Ammon's horn (tissue), 1 donor: ENCODE data around the gene SH2D6.

Experiments
- DNase-seq: peaks from one replicate; pipeline ENCODE4 v3.0.0-alpha.2; 2016; ENCODE audit warnings: low spot score

The SH2D6 gene

DNA sequence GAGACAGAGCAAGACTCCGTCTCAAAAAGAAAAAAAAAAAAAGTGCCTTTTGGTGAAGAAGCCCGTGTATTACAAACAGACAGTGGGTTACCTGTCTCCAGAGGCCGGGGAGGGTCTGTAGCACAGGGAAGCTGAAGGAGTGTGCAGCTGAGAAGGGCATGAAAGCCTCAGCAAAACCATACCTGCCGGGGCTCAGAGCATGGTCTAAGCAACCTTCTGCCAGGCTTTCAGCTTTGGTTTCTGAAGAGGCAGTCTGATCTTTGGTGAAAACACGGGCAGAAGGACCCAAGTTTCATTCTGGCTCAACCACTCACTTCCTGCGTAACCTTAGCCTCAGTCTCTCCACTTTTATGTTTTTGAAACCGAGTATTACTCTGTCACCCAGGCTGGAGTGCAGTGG is 21.5 kb downstream of the SH2D6 start:
- DNase-seq = no peak

DNA sequence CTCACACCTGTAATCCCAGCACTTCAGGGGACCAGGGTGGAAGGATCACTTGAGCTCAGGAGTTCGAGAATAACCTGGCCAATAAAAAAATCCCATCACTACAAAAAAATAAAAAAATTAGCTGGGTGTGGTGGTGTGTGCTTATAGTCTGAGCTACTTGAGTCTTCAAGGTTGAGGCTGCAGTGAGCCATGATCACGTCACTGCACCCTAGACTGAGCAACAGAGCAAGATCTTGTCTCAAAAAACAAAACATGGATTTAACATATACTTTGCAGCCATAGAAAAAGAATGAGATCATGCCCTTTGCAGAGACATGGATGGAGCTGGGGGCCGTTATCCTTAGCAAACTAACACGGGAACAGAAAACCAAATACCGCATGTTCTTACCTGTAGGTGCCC is 22.2 kb downstream of the SH2D6 start:
- no peak for DNase-seq

DNA sequence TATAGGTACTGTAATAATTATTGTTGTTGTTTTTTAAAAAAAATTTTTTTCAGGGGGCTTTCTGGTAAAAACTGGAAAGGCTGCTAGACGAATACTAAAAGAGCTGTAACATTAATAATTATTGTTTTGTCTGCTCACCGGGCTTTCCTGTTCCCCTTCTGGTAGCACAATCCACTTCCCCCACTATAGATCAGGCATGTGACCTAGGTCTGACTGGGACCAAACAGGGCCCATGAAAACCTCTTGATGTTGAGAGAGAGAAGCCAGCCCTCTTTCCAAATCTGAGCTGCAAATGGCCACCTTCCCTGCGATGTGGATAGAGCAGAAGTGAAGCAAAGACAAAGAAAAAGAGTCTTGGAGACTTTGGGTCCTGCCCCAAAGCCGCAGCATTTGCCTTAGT is 23.4 kb downstream of the SH2D6 start:
- DNase-seq = no peak

DNA sequence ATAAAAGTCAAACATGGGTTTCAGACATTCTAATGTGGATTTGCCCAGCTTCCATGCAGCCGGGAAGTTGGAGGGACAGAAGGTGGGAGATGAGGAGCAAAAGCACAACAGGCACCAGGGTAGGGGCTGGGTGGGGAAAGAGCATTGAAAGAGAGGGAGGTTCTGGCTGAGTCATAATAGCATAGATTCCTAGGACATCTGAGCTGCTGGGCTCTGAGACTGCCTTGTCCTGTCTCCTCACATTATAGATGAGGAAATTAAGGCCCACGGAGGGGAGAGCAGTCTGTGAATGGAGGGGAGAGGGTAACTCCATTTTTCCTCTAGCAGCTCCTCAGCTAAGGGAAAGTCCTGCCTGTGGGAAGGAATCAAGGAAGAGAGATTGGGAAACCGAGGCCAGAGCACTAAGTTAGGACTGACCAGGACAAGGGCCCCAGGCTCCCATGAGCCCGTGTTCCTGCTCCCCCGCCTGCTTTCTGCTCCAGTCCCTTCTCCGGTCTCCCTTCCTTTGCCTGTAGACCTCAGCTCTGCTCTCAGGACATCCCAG is 26.2 kb downstream of the SH2D6 start:
- no peak for DNase-seq

DNA sequence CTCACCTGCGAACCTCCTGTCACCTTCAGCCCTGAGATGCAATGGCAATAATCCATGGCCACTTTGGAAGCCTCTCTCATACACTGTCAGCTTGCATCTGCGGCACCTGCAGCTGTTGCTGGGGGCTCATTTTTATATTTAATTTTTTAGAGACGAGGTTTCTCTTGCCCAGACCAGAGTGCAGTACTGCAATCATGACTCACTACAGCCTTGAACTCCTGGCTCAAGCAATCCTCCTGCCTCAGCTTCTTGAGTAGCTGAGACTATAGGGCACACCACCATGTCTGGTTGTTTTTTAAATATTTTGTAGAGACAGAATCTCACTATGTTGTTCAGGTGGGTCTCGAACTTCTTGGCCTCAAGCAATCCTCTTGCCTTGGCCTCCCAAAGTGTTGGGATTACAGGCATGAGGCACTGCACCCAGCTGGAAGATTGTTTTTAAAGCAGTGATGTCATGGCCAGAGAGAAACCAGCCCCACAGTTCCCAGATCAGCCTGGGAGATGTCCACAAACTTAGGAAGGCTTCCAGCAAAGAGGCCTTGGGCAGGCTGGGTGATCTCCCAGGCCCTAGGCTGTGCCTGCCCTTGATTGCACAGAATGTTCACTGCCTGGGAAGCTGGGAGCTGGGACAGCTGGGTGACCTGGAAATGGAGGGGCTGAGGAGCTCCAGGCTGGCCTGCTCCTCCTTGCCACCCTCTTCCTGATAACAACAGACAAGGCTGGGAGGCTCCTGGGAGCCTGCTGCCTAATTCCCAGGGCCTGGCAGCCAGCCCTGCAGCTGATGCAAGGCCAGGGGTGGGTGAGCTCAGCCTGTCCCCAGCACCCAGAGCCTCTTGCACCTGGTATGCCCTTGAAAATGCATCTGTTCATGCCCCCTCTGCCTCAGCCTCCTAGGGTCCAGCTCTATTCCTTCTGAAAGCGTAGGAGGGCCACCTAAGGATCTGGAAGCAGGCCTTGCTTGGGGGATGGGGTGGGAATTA is 27.1 kb downstream of the SH2D6 start:
- peak; percentile 44 for DNase-seq

DNA sequence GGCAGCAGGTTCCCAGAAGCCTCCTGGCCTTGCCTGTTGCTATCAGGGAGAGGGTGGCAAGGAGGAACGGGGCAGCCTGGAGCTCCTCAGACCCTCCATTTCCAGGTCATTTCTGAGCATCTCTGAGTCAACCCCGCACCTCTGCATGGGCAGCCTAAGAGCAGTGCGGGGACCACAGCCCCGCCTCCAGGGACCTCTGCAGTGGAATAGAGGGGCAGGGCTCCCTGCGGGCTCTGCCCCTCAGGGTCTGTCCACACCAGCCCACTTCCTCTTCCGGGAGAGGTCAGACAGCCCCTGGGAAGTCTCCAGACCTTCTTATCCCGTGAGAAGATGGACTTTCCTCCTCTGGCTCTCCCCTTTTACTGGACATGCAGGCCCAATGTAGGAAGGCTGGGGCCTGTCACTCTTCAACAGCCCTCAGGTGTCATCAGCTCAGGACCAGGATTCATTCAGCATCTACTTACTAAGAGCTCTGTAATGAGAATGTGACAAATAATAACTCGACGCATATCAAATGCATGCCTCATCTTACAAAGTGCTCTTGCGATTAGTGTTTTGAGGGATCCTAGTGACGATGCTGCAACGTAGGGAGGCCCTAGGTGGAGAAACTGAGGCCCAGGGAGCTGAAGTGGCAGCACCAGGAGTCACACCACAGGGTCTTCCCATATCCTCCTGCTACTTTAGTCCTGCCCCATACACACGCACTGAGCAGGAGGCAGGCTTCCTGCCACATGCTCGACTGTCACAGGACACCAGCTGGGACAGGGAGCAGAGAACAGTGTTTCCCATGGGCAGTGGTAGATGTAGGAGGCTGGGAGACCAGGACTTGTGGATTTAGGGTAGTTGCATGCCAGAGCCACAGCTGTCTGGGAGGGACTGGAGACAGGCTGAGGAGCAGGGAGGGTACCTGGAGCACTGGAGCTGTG is 28.0 kb downstream of the SH2D6 start:
- DNase-seq = no peak

DNA sequence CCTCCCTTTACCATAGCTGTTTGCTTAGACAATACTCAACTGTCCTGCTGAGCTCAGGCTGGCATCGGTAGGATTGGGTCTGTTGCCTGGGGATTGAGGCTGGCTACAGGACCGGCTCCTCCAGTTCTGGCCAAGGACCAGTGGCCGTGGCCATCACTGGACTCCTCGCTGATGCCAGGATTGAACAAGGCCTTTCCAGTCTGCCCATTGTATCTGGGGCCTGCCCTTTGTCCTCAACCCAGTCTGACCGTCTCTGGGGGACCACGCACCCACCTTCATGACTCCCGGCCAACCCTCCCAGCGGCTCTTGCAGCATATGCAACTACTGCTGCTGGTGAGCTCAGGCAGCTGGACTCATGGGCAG is 28.7 kb downstream of the SH2D6 start:
- DNase-seq = no peak

DNA sequence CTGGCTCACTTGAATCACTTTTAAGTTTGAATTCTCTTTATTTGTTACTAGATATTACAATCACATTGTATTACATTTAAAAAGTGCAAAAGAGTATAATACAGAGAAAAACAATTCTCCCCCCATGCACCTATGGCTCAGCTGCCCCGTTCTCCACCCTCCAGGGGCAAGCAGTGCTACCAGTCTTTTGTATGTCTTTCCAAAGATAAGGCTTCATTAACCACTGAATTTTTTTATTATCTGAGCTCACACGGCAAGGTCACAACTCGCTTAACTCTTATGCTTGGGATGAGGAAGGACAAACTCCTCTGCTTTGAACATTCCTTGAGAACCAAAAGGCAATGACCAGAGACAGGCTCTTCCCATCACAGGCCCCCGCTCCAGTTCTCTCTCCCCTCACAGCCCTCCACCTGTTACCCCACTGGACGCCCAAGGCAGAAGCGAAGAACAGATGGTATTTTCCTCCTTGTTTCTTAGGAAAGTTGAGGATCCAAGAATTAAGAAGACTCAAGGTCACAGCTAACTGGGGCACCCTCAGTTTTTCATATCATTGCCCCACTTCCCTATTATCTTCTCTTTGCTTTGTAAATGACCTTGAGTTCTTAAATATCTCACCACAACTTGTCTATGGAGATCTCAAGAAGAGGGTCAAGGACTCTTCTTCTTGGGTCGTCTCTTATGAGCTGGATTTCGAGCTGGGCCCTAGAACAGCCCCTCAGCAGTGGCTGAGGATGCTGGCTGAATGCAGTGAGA is 30.1 kb downstream of the SH2D6 start:
- DNase-seq = no peak

DNA sequence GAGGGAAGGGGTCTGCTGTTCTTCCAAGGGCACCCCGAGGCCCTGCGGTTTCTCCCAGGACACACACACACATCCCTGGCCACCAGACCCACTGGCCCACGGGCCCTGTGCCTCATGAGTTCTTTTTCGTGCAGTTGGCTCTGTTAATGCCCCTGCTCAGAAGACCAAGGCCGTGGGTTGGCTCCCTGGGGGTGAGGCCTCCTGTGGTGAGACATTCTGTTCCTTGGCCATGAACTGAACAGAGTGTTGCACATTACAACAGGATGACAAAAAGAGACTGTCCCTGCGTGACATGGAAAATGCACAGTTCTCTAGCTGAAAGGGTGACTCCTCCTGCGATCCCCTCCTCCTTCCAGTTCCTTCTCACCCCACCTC is 30.7 kb downstream of the SH2D6 start:
- no peak for DNase-seq

DNA sequence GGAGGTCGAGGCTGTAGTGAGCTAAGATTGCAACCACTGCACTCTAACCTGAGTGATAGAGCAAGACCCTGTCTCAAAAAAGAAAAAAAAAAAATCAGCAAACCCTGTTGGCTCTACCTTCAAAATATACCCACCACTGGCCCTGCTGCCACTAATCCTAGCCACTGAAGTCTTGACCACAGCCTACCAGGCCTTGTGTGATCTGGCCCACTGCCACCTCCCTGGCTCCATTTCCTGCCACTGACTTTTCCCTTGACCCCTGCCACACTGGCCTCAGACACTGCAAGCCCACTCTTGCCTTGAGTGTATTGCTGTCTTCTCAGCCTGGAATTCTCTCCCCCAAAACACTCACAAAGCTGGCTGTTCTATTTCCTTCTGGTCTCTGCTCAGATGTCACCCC is 33.7 kb downstream of the SH2D6 start:
- no peak for DNase-seq

DNA sequence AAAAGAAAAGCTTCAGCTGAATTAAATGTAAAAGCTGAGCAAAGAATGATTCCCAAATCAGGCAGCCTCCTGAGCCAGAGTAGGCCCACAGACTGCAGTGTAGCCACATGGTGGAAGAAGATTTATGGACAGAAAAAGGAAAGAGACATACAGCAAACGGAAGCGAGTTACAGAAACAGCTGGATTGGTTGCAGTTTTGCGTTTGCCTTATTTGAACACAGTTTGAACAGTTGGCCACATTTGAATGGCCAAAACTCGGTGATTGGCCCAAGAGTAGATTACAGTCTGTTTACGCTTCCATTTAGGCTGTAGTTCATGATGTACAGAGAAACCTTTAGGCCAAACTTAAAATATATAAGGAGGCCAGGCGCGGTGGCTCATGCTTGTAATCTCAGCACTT is 35.1 kb downstream of the SH2D6 start:
- DNase-seq = no peak

DNA sequence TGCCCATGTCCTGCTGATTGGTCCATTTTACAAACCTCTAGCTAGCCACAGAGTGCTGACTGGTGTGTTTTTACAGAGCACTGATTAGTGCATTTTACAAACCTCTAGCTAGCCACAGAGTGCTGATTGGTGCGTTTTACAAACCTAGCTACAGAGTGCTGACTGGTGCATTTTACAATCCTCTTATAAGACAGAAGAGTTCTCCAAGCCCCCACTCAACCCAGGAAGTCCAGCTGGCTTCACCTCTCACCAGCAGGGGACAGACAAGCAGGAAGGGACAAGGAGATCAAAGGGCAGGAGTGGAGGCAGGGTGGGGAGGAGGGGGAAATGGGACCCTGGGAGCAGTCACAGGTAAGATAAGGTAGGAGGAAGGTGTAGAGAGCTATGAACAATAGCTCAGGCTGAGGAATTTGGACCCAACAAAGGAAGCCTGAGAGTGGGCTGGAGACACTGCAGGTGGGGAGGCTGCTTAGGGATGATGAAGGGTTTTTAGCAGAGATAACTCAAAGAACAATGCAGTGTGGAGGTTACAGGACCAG is 37.1 kb downstream of the SH2D6 start:
- no peak for DNase-seq

DNA sequence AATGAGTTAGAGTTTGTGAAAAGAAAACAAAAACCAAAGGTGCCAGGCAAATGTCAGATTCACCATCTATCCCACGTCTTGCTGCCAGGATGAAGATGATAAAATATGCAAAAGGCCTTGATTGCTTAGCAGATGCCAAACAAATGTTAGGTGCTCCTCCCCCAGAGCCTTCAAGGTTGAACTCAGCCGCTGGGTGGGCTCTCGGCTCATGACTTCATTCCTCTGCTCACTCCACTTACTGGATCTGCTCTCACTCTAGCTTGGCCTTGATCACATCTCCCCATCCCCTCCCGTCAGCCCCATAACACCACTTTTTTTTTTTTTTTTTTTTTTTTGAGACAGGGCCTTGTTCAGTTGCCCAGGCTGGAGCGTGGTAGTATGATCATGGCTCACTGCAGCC is 38.5 kb downstream of the SH2D6 start:
- DNase-seq = no peak

DNA sequence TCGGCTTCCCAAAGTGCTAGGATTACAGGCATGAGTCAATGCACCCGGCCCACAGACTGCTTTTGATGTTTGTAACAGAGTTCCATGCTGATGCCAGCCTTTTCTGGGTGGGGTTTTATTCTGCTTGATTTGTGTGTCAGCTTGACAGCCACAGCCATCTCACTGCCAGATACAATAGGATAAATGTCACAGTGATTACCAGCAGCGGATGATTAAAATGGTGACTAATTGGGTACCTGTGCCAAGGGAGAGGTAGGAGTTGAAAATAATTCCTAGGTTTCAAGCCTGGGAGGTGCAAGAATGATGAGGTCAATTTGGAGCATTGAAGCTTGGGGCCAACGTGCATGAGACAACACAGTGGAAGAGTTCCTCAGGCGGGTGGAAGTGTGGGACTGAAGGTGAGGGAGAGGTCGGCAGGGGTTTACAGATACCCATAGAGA is 39.4 kb downstream of the SH2D6 start:
- DNase-seq = peak; percentile 42

DNA sequence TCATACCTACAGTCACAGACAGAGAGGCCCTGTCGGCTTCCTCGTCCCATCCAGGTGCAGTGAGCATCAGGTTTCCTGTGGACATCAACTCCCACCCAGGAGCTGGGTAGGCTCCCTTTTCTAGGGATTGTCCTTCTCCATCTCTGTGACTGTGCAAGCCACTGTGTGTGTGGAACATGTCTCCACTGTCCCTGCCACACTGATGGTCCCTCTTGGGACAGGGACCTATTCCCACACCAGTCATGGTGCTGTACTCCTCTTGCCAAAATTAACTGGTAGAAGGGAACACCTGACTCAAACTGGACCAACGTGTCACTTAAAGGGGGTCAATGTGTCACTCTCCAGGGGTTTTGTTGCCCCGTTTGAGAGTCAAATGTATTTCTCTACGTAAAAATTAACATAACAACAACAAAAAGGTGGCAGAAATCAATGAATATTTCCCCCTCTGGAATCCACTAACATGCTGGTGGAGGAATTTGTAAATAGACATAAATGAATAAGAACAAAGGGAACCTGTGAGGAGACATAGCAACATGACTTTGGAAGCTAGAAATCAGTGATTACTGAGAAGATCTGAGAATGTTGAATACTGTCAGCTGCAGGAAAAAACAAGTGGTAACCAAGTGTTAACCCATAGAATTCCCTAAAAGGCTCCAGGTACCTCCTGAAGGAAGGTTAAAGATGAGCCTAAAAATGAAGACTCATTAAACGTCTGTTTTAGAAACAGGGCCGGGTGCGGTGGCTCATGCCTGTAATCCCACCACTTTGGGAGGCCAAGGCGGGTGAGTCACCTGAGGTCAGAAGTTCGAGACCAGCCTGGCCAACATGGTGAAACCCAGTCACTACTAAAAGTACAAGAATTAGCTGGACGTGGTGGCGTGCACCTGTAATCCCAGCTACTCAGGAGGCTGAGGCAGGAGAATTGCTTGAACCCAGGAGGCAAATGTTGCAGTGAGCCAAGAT is 40.4 kb downstream of the SH2D6 start:
- DNase-seq = no peak

DNA sequence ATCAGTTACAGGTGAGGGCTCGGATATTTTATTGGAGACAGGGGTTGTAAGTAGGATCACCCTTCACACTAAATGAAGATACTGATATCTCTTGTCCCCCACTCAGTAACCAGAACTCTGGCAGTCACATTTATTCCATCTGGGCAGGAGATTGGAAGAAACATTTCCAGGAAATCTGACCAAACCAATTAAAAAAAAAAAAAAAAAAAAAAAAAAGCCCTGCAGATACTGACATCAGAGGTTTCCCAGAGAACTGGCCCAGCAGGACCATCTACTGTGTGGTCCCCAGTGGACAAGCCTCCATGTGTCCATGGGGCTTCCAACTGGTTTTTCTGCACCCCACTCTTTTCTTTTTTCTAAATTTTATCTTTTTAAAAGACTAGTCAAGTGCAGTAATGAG is 41.3 kb downstream of the SH2D6 start:
- no peak for DNase-seq

DNA sequence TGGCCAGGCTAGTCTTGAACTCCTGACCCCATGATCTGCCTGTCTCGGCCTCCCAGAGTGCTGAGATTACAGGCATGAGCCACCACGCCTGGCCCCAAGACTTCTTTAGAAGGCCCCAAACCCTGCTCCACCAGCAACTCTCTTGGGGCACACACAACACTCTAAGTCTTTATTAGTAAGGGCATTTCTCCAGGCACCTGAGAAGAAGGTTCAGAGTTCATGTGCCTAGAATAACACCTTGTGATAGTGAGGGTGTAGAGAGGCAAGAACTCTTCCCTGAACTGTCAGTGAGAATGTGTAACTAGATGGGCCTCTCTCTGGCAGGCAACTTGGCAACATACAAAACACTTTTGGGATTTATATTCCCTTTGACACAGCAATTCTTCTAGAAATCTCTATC is 43.8 kb downstream of the SH2D6 start:
- DNase-seq = no peak

DNA sequence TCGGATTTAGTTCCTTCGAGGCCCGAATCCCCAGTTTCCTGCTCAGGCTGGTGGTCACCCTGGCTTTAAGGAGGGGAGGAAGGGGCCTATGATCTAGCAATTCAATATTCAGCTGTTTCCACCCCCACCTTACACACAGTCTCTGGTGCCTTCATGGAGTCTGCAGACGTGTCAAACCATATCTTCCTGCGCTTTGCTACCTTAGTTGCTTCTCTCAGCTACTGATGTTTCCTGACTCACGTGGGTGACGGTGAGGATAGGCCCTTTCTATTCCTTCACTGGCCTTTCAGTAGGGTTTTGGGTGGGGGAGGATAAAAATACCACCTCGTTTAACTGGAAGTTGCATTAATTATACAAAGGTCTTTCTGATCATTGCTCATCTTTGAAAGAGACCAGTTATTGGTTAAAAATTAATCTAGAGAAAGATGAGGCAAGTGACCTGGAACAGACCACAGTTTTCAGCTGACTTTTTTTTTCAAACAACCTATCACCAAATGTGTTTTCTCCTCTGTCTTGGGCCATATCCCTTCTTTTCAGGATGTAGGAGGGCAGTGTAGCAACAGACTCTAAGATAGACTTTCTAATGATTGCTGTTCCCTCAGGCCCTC is 49.7 kb downstream of the SH2D6 start:
- DNase-seq = no peak

DNA sequence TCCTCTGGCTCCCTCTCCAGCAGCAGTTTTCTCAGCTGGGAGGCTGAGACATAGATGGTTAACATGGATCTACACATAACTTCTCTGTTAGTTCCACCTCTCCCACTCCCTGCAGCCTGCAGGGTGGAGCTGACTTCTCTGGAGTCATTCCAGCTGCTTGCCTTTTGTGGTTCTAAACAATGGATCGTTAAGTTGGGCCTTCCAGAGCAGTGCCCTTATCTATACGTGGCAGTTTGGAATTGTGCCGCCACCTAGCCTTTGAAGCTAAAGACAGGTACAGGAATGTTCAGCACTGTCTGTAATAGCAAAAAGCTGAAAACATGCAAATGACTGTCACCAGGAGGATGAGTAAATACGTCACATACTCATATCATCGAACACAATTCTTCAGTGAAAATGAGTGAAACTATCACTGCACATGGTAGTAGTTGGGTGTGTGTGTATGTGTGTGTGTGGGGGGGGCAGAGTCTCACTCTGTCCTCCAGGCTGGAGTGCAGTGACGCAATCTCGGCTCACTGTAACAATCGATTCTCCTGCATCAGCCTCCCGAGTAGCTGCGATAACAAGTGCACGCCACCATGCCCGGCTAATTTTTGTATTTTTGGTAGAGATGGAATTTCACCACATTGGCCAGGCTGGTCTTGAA is 50.3 kb downstream of the SH2D6 start:
- no peak for DNase-seq
